Astrocyte (in vitro differentiated cells and primary cell): ENCODE measurements around the gene DNAH1.

ENCODE experiments used
- EZH2 ChIP-seq: IDR thresholded peaks from 2 replicates; pipeline ENCODE4 v1.6.1; 2012; ENCODE audit warnings: mild to moderate bottlenecking, low read length, inconsistent platforms; ENCODE audit not compliant: insufficient read depth
- TF ChIP-seq, protein P1 (sequence below): IDR thresholded peaks from 2 replicates; pipeline ENCODE4 v1.5.1; 2011; ENCODE audit warnings: low read depth, mild to moderate bottlenecking, inconsistent platforms, low read length, moderate library complexity; ENCODE audit not compliant: insufficient read depth

DNA sequence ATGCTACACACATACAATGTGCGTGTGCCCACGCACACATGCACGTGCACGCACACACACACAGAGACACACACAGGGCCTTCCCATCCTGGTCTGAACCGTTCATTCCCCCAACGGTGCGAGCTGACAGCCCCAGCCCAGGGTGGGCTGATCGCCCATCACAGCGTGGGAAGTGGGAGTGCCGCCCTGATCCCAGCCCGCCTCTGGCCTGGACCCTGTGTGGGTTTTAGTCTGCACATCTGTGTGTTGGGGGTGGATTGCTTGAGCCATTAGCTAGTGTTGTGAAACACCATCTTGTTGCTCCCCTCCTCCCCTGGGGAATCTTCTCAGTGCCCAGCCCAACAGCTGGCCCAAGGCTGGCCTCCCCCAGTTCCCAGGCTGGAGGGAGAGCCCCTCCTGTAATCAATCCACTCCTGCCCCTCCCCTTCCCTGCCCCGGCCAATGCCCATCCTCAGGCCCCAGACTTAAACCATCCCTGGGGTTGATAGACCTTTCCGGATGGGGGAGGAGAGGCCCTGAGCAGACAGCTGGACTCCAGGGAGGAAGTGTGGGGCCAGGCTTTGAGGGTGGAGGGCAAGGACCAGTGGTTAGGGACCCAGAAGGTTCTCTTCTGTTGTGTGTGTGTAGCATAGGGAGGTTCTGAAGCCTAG, 120.5 kb downstream of the DNAH1 start:
- TF ChIP-seq, protein P1, sequence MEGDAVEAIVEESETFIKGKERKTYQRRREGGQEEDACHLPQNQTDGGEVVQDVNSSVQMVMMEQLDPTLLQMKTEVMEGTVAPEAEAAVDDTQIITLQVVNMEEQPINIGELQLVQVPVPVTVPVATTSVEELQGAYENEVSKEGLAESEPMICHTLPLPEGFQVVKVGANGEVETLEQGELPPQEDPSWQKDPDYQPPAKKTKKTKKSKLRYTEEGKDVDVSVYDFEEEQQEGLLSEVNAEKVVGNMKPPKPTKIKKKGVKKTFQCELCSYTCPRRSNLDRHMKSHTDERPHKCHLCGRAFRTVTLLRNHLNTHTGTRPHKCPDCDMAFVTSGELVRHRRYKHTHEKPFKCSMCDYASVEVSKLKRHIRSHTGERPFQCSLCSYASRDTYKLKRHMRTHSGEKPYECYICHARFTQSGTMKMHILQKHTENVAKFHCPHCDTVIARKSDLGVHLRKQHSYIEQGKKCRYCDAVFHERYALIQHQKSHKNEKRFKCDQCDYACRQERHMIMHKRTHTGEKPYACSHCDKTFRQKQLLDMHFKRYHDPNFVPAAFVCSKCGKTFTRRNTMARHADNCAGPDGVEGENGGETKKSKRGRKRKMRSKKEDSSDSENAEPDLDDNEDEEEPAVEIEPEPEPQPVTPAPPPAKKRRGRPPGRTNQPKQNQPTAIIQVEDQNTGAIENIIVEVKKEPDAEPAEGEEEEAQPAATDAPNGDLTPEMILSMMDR = no peak
- no peak for TF ChIP-seq EZH2
